Gastroesophageal sphincter (tissue), 3 donors: ENCODE measurements around the gene LRBA.

Source experiments
- POLR2A ChIP-seq, 2 donors: fragments of 450-650 bp; IDR thresholded peaks; one replicate each; pipeline ENCODE4 v1.6.1; 2017; ENCODE audit warnings: antibody characterized with exemption in 2 of 2, mild to moderate bottlenecking in 2 of 2, moderate library complexity in 1 of 2
- POLR2AphosphoS5 ChIP-seq: sonication (generic); formaldehyde crosslinking; IDR thresholded peaks from one replicate; pipeline ENCODE4 v1.6.1; 2017; ENCODE audit warnings: antibody characterized with exemption
- TF ChIP-seq, protein P1 (sequence below), 4 experiments: fragments of 200-600 bp in 2 of 4; fragments of 450-650 bp in 2 of 4; sonication (generic) in 1 of 4; IDR thresholded peaks; one replicate each; pipeline ENCODE4 v1.5.1; 2017 to 2019; ENCODE audit warnings: antibody characterized with exemption in 4 of 4, mild to moderate bottlenecking in 2 of 4, moderate library complexity in 2 of 4

DNA sequence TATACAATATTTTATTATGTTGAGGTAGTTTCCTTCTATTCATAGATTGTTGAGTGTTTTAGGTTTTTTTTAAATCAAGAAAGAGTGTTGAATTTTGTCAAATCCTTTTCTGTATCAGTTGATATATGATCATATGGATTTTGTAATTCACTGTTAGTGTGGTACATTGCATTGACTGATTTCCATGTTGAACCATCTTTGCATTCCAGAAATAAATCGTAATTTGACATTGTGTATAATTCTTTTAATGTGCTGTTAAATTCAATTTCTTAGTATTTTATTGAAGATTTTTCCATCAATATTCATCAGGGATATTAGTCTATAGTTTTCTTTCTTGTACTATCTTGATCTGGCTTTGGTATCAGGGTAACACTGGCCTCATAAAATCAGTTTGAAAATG lies 103.8 kb downstream of the LRBA start:
- TF ChIP-seq, protein P1, sequence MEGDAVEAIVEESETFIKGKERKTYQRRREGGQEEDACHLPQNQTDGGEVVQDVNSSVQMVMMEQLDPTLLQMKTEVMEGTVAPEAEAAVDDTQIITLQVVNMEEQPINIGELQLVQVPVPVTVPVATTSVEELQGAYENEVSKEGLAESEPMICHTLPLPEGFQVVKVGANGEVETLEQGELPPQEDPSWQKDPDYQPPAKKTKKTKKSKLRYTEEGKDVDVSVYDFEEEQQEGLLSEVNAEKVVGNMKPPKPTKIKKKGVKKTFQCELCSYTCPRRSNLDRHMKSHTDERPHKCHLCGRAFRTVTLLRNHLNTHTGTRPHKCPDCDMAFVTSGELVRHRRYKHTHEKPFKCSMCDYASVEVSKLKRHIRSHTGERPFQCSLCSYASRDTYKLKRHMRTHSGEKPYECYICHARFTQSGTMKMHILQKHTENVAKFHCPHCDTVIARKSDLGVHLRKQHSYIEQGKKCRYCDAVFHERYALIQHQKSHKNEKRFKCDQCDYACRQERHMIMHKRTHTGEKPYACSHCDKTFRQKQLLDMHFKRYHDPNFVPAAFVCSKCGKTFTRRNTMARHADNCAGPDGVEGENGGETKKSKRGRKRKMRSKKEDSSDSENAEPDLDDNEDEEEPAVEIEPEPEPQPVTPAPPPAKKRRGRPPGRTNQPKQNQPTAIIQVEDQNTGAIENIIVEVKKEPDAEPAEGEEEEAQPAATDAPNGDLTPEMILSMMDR (IDR thresholded peaks at IDR 0.05) = no peak
- no peak for TF ChIP-seq POLR2AphosphoS5
- TF ChIP-seq POLR2A (IDR thresholded peaks at IDR 0.05) = no peak
